ENCODE measurements around the gene LRP1B.

DNA sequence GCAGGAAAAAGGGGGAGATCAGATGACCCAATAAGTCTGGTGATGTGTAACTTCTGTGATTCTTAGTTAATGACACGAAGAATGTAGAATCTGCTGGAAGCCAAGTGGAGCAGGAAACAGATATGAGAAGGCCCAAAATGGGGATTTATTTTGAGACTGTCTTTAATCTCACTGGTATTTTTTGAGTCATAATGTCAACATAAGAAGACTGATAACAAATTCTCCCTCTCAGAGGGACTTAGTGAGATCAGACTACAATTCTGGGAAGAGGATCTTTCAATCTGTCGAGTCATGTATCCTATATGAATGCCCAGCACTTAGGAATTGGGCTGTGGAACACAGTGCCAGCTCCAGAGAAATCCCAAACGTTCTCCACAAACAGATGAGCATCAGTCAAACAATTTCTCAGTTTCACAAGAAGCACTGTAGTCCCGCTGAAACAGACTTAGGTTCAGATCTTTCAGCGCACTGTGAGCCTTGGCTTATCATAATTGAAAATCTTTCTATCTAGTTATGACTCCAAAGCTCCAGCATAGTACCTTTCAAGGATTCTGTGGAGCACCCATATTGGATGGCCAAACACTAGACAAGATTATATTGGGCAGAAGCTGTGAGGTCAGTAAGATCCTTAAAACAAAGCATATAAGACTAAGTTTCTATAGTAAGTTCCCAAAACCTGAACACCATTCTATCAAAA, 738.2 kb downstream of the LRP1B start:
- TF ChIP-seq, protein P1, sequence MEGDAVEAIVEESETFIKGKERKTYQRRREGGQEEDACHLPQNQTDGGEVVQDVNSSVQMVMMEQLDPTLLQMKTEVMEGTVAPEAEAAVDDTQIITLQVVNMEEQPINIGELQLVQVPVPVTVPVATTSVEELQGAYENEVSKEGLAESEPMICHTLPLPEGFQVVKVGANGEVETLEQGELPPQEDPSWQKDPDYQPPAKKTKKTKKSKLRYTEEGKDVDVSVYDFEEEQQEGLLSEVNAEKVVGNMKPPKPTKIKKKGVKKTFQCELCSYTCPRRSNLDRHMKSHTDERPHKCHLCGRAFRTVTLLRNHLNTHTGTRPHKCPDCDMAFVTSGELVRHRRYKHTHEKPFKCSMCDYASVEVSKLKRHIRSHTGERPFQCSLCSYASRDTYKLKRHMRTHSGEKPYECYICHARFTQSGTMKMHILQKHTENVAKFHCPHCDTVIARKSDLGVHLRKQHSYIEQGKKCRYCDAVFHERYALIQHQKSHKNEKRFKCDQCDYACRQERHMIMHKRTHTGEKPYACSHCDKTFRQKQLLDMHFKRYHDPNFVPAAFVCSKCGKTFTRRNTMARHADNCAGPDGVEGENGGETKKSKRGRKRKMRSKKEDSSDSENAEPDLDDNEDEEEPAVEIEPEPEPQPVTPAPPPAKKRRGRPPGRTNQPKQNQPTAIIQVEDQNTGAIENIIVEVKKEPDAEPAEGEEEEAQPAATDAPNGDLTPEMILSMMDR (IDR thresholded peaks at IDR 0.05) = no peak
- no peak for TF ChIP-seq POLR2A (IDR thresholded peaks at IDR 0.05)

Measured in thyroid gland (tissue), 4 donors.